Iris pigment epithelial cell (primary cell): ENCODE measurements around the gene GPATCH3.

Source experiments
- DNase-seq: peaks from one replicate; pipeline ENCODE4 v3.0.0-alpha.2; 2011; ENCODE audit warnings: low read depth

Gene GPATCH3

GRCh38 chr1:26844424-26845196 lies 55.7 kb downstream of the GPATCH3 start:
- DNase-seq = no peak
